ENCODE data around the gene DNAJC24. TPM values are rescaled to one million over a fixed set of nuclear protein-coding genes. Genes with fewer than 3 reads are reported as not detected.

The DNAJC24 gene
- polyA plus RNA-seq, 3 donors = 3.4 to 4.8 (median 4.4) TPM

DNA sequence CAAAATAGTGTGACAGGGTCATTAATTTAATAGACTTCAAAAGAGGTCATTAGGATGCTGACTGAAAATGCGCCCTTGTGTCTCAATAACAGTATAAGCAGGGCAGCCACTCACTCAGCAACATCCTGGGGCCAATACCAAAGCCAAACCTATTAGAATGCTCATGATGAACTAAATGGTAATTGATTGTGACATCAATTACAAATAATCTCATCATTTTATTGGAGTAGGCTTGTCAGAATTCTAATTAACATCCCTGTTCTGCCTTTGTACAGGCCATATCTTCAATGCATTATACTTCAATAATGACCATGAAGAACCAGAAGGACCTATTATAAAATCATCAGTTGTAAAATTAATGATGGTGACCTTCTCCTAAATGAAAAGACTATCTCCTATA, 64.2 kb downstream of the DNAJC24 start:
- Histone ChIP-seq H3K36me3 (replicated peaks in 1 of 2; ENCODE audit: control insufficient read depth in 1 of 2, insufficient read depth in 2 of 2, low read length in 2 of 2) (peaks cover 0 to 12% of the 10 kb centered on the region in 2 donors), H3K9me3 (replicated peaks in 1 of 2; ENCODE audit: control insufficient read depth in 1 of 2, insufficient read depth in 1 of 2, low read length in 2 of 2) (no peaks in the 10 kb centered on the region), H3K9ac (ENCODE audit: insufficient read depth, low read length, poor library complexity, severe bottlenecking) (no peak overlapping the region), H2AFZ (ENCODE audit: insufficient read depth, low read depth, low read length, poor library complexity, severe bottlenecking) (no peak overlapping the region), H3K4me2 (replicated peaks; ENCODE audit: extremely low read depth, low read length, poor library complexity, severe bottlenecking) (no peak overlapping the region), H3K79me2 (ENCODE audit: insufficient read depth, low read length) (no peaks in the 10 kb centered on the region), H3K27me3 (ENCODE audit: control insufficient read depth in 2 of 2, insufficient read depth in 2 of 2, low read length in 2 of 2) (no peaks in the 10 kb centered on the region), H4K20me1 (ENCODE audit: insufficient read depth, low read length) (no peaks in the 10 kb centered on the region), H3K4me3 (replicated peaks in 1 of 3; ENCODE audit: low read depth in 2 of 3, low read length in 3 of 3) (no peak overlapping the region), H3K4me1 (ENCODE audit: control insufficient read depth in 1 of 2, insufficient read depth in 2 of 2, low read length in 2 of 2) (no peaks in the 10 kb centered on the region), H3K27ac (ENCODE audit: low read depth in 1 of 2, low read length in 2 of 2) (no peak overlapping the region)
- Mint-ChIP-seq H3K4me1 (no peaks in the 10 kb centered on the region), H3K36me3 (peaks cover 15 to 19% of the 10 kb centered on the region in 2 donors), H3K27me3 (ENCODE audit: low read depth in 3 of 3) (no peaks in the 10 kb centered on the region), H3K9me3 (no peaks in the 10 kb centered on the region), H3K27ac (no peak overlapping the region), H3K4me3 (no peak overlapping the region)
- TF ChIP-seq, protein P1, sequence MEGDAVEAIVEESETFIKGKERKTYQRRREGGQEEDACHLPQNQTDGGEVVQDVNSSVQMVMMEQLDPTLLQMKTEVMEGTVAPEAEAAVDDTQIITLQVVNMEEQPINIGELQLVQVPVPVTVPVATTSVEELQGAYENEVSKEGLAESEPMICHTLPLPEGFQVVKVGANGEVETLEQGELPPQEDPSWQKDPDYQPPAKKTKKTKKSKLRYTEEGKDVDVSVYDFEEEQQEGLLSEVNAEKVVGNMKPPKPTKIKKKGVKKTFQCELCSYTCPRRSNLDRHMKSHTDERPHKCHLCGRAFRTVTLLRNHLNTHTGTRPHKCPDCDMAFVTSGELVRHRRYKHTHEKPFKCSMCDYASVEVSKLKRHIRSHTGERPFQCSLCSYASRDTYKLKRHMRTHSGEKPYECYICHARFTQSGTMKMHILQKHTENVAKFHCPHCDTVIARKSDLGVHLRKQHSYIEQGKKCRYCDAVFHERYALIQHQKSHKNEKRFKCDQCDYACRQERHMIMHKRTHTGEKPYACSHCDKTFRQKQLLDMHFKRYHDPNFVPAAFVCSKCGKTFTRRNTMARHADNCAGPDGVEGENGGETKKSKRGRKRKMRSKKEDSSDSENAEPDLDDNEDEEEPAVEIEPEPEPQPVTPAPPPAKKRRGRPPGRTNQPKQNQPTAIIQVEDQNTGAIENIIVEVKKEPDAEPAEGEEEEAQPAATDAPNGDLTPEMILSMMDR (IDR thresholded peaks at IDR 0.05) = no peak
- no CpG with 5 or more reads among the region's 1 CpG for WGBS (ENCODE audit: insufficient coverage)
- no peak for DNase-seq
- intact Hi-C loops (cut with micrococcal nuclease) = no loop called here

DNA sequence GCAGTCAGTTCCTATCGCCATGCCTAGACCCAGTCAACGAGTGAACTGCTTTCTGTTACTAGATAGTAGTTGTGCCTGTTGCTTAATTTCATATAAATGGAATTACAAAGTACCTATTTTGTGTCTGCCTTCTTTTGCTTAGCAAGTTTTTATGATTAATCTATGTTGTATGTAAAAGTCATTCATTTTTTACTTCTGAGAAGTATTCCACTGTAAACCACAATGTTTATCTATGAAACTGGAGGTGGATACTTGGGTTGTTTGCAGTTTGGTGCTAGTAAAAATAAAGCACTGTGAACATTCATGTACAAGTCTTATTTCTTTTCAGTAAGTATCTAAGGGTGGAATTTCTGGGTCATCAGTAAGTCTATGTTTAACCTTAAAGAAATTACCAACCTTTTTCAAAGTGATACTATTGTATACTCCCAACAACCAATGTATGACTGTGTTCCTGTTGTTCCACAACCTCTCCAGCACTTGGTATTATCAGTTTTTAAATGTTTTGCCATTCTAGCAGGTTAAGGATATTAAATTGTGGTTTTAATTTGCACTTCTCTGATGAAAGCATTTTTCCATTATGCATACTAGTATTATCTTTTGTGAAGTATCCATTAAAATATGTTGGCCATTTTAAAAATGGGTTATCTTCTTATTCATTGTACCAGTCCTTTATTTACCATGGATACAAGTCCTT, 68.2 kb downstream of the DNAJC24 start:
- no peak overlapping the region for H3K4me2 ChIP-seq (replicated peaks; ENCODE audit: extremely low read depth, low read length, poor library complexity, severe bottlenecking)
- no peaks in the 10 kb centered on the region for H3K4me1 Mint-ChIP-seq
- no peaks in the 10 kb centered on the region for H3K9me3 ChIP-seq (replicated peaks in 1 of 2; ENCODE audit: control insufficient read depth in 1 of 2, insufficient read depth in 1 of 2, low read length in 2 of 2)
- DNase-seq = no peak
- no peak overlapping the region for H3K27ac Mint-ChIP-seq
- H3K36me3 Mint-ChIP-seq = no peaks in the 10 kb centered on the region
- no peak overlapping the region for H3K27ac ChIP-seq (ENCODE audit: low read depth in 1 of 2, low read length in 2 of 2)
- no peaks in the 10 kb centered on the region for H4K20me1 ChIP-seq (ENCODE audit: insufficient read depth, low read length)
- no peaks in the 10 kb centered on the region for H3K36me3 ChIP-seq (replicated peaks in 1 of 2; ENCODE audit: control insufficient read depth in 1 of 2, insufficient read depth in 2 of 2, low read length in 2 of 2)
- intact Hi-C loops (cut with micrococcal nuclease) = no loop called here
- H3K9ac ChIP-seq (ENCODE audit: insufficient read depth, low read length, poor library complexity, severe bottlenecking) = no peak overlapping the region
- no peaks in the 10 kb centered on the region for H3K27me3 Mint-ChIP-seq (ENCODE audit: low read depth in 3 of 3)
- peaks cover 0 to 6% (median 0%) of the 10 kb centered on the region in 7 donors for H3K9me3 Mint-ChIP-seq
- no CpG with 5 or more reads among the region's 2 CpGs for WGBS (ENCODE audit: insufficient coverage)
- H3K4me1 ChIP-seq (ENCODE audit: control insufficient read depth in 1 of 2, insufficient read depth in 2 of 2, low read length in 2 of 2) = no peaks in the 10 kb centered on the region
- no peak overlapping the region for H3K4me3 ChIP-seq (replicated peaks in 1 of 3; ENCODE audit: low read depth in 2 of 3, low read length in 3 of 3)
- TF ChIP-seq, protein P1 (IDR thresholded peaks at IDR 0.05) = no peak
- H2AFZ ChIP-seq (ENCODE audit: insufficient read depth, low read depth, low read length, poor library complexity, severe bottlenecking) = no peak overlapping the region
- no peak overlapping the region for H3K4me3 Mint-ChIP-seq
- H3K79me2 ChIP-seq (ENCODE audit: insufficient read depth, low read length) = no peaks in the 10 kb centered on the region
- no peaks in the 10 kb centered on the region for H3K27me3 ChIP-seq (ENCODE audit: control insufficient read depth in 2 of 2, insufficient read depth in 2 of 2, low read length in 2 of 2)

All from CD14-positive monocyte (primary cell).